ENCODE data around the gene DYTN. TPM values are rescaled to one million over a fixed set of nuclear protein-coding genes. Genes with fewer than 3 reads are reported as not detected.

Gene DYTN
- total and polyA plus RNA-seq, 2 donors (not counting 3 experiments of a cell fraction or from before 2014, with no cell fraction given) = 0.06 to 0.62 TPM

GRCh38 chr2:206688453-206688852, 29.7 kb downstream of the DYTN start:
- FAIRE-seq (no peak), DNase-seq (ENCODE audit: low read depth, low spot score) (no peak)
- no peaks in the 10 kb centered on the region for H4K20me1 ChIP-seq (replicated peaks; ENCODE audit: control insufficient read depth, extremely low read depth, insufficient read depth, low read length)
- no peak overlapping the region for H3K4me3 ChIP-seq (replicated peaks in 1 of 3; ENCODE audit: insufficient read depth in 1 of 3, low read depth in 1 of 3, low read length in 3 of 3)
- no peaks in the 10 kb centered on the region for H3K36me3 ChIP-seq (ENCODE audit: control insufficient read depth in 2 of 2, extremely low read depth in 1 of 2, insufficient read depth in 2 of 2, low read length in 2 of 2)
- BruUV-seq (replicated peaks) = no TSS peak
- H3K79me2 ChIP-seq (ENCODE audit: control insufficient read depth, insufficient read depth, low read length) = no peaks in the 10 kb centered on the region
- no peaks in the 10 kb centered on the region for H3K9me1 ChIP-seq (replicated peaks; ENCODE audit: control insufficient read depth, extremely low read depth, insufficient read depth, low read length)
- intact Hi-C loops (cut with micrococcal nuclease) (no loop called here), dilution Hi-C loops (cut with MboI; ENCODE audit: extremely low pct_ligation_motif_present, low sequenced_read_pairs) (no loop called here)
- no peak overlapping the region for H3K27ac ChIP-seq (ENCODE audit: insufficient read depth, low read depth, low read length)
- no peak overlapping the region for H3K9ac ChIP-seq (replicated peaks; ENCODE audit: extremely low read depth, insufficient read depth, low read length)
- no peaks in the 10 kb centered on the region for H3K27me3 ChIP-seq (ENCODE audit: control insufficient read depth in 2 of 2, insufficient read depth in 2 of 2, low read length in 2 of 2)
- H3K4me2 ChIP-seq (ENCODE audit: insufficient read depth, low read length) = no peak overlapping the region
- ChIA-PET CTCF (interaction anchor here (1.4 kb wide), 1 partner anchor 49 kb away, joined by 3 read pairs; no protein-coding TSS in a partner anchor), POLR2A (no interaction called here)
- H2AFZ ChIP-seq (ENCODE audit: low read depth, low read length) = no peak overlapping the region
- H3K4me1 ChIP-seq (ENCODE audit: control insufficient read depth, extremely low read depth, insufficient read depth, low read length) = no peaks in the 10 kb centered on the region
- TF ChIP-seq POLR2AphosphoS5 (IDR thresholded peaks at IDR 0.05; ENCODE audit: insufficient read depth, low read depth, low read length) = no peak
- no peak for TF ChIP-seq GATA2 (IDR thresholded peaks at IDR 0.05; ENCODE audit: insufficient read depth, insufficient read length, low read depth, low read length)
- TF ChIP-seq MYC (IDR thresholded peaks at IDR 0.05; ENCODE audit: low read depth, low read length) = no peak
- TF ChIP-seq EZH2 (IDR thresholded peaks at IDR 0.05; ENCODE audit: borderline replicate concordance, low read depth, low read length, severe bottlenecking) = no peak
- no peak for TF ChIP-seq CTCF (IDR thresholded peaks at IDR 0.05; ENCODE audit: extremely low read depth in 1 of 2, insufficient read depth in 1 of 2, low read depth in 1 of 2, low read length in 2 of 2)
- TF ChIP-seq POLR2A (IDR thresholded peaks at IDR 0.05; ENCODE audit: low read depth, low read length) = no peak
- TF ChIP-seq FOS (IDR thresholded peaks at IDR 0.05; ENCODE audit: borderline replicate concordance, insufficient read depth, low read length) = no peak
- TF ChIP-seq MAX (IDR thresholded peaks at IDR 0.05; ENCODE audit: insufficient read depth, insufficient read length) = no peak
- no peak for TF ChIP-seq JUN (IDR thresholded peaks at IDR 0.05; ENCODE audit: borderline replicate concordance, insufficient read depth, insufficient read length, low read depth)
- H3K9me3 ChIP-seq (replicated peaks; ENCODE audit: control insufficient read depth, insufficient read depth, low read length) = no peaks in the 10 kb centered on the region

All from endothelial cell of umbilical vein (primary cell).